AG09319 (cell line): ENCODE results near the gene MAP4K5.

Experiments
- DNase-seq: peaks from one replicate; pipeline ENCODE4 v3.0.0-alpha.2; 2010; ENCODE audit warnings: low read depth; ENCODE audit errors: extremely low read depth
- TF ChIP-seq, protein P1 (sequence below): IDR thresholded peaks from 2 replicates; pipeline ENCODE4 v1.5.1; 2011; ENCODE audit warnings: low read depth, mild to moderate bottlenecking, inconsistent platforms, low read length, moderate library complexity

MAP4K5 gene

DNA sequence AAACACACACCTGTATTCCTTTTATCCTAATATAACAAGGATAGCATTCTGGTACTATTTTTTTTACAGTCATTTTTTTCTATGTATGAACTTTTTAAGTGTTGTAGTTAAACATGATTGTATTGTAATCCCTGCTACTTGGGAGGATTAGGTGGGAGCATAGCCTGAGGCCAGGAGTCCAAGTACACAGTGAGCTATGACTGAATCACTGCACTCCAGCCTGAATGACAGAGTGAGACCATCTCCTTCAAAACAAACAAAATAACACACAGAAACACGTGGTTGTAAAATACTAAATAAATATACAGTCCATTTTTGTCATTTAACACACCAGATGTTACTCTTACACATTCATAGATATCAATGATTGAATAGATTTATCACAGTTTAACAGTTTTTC, 56.9 kb downstream of the MAP4K5 start:
- no peak for DNase-seq
- TF ChIP-seq, protein P1, sequence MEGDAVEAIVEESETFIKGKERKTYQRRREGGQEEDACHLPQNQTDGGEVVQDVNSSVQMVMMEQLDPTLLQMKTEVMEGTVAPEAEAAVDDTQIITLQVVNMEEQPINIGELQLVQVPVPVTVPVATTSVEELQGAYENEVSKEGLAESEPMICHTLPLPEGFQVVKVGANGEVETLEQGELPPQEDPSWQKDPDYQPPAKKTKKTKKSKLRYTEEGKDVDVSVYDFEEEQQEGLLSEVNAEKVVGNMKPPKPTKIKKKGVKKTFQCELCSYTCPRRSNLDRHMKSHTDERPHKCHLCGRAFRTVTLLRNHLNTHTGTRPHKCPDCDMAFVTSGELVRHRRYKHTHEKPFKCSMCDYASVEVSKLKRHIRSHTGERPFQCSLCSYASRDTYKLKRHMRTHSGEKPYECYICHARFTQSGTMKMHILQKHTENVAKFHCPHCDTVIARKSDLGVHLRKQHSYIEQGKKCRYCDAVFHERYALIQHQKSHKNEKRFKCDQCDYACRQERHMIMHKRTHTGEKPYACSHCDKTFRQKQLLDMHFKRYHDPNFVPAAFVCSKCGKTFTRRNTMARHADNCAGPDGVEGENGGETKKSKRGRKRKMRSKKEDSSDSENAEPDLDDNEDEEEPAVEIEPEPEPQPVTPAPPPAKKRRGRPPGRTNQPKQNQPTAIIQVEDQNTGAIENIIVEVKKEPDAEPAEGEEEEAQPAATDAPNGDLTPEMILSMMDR = no peak

DNA sequence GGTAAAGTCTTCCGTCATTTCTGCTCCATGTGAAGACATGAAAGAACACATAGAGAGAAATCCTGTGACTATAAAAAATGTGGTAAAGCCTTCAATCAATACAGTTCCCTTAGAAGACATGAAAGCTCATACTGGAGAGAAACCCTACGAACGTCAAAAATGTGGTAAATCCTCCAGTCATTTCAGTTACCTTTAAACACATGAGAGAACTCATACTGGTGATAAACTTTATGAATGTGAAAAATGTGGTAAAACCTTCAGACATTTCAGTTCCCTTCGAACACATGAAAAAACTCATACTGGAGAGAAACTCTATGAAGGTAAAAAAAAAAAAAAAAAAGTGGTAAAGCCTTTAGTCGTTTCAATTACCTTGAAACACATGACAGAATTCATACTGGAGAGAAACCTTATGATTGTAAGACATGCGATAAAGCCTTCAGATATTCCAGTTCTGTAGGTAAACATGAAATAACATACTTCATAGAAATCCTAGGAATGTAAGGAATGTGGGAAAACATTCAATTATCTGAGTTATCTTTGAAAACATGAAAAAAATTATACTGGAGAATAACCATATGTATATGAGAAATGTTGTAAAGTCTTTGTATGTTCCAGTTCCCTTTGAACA, 60.4 kb downstream of the MAP4K5 start:
- no peak for DNase-seq
- TF ChIP-seq, protein P1 = no peak

DNA sequence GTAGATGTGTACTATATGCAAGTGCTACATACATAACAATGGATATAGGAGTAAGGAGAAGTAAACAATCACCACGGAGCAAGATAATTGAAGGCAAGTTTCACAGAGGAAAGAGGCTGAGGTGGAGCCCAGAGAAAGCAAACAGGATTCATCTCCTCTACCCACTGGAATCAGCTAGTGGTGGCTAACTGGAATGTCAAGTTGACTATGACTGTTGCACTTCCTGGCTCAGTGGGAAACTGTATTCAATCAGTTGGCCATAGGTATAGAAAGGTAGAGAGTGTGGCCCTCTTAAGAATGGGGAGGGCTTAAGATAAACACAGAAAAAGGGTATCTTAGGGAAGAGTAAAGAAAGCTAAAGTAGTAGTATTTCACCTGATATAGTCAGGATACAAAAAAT, 62.4 kb downstream of the MAP4K5 start:
- no peak for DNase-seq
- TF ChIP-seq, protein P1 = no peak

- DNase-seq = no peak
- TF ChIP-seq, protein P1 = no peak
Observed at GRCh38 chr14:50462111-50462510, 70.3 kb downstream of the MAP4K5 start.

- no peak for DNase-seq
- TF ChIP-seq, protein P1 = no peak
Observed at GRCh38 chr14:50453869-50454268, 78.5 kb downstream of the MAP4K5 start.

GRCh38 chr14:50452979-50453705, 79.2 kb downstream of the MAP4K5 start:
- TF ChIP-seq, protein P1 = no peak
- peak; percentile 43 for DNase-seq

- DNase-seq = no peak
- TF ChIP-seq, protein P1 = no peak
Observed at GRCh38 chr14:50452296-50452695, 80.1 kb downstream of the MAP4K5 start.
